IMR-90 (cell line): Measurements from ENCODE around the gene ETFDH. TPM values are rescaled to one million over a fixed set of nuclear protein-coding genes. Genes with fewer than 3 reads are reported as not detected.

ENCODE experiments used
- ATAC-seq: fragments of 200-7000 bp; cut with Tn5 transposase; 2 replicates; pipeline ENCODE4 v1.9.1; 2020; ENCODE audit warnings: low read depth, mild to moderate bottlenecking, moderate library complexity
- BruUV-seq: library from RNA; stranded (reverse); fragments of 400-500 nt; replicated peaks from 2 replicates; lab custom pipeline; 2021; lab: Mats Ljungman, UMichigan
- CTCF ChIA-PET: fragments of 300-600 bp; formaldehyde crosslinking; extraction: SDS; loops from one replicate; lab custom pipeline; 2021; ENCODE audit warnings: antibody characterized with exemption; lab: Yijun Ruan, JAX
- POLR2A ChIA-PET: fragments of 300-600 bp; sonication (Branson Sonifier 250); formaldehyde crosslinking; loops from one replicate; lab custom pipeline; 2022; ENCODE audit warnings: antibody characterized with exemption; ENCODE audit not compliant: unreplicated experiment; lab: Charles Lee
- DNase-seq: peaks from one replicate; pipeline ENCODE4 v3.0.0; 2013
- H2AFZ ChIP-seq: replicated peaks from 2 replicates; pipeline ENCODE3; 2013; ENCODE audit warnings: low read length, mild to moderate bottlenecking; ENCODE audit not compliant: poor library complexity
- H2AK5ac ChIP-seq: 2 replicates; pipeline ENCODE4 v1.6.1; 2013; ENCODE audit warnings: low read depth, low read length, inconsistent platforms
- H2AK9ac ChIP-seq: replicated peaks from 2 replicates; pipeline ENCODE3; 2013; ENCODE audit warnings: mild to moderate bottlenecking, low read depth, low read length, moderate library complexity; ENCODE audit not compliant: poor library complexity
- H2BK120ac ChIP-seq: 2 replicates; pipeline ENCODE4 v1.6.1; 2013; ENCODE audit warnings: low read depth, low read length, inconsistent platforms
- H2BK15ac ChIP-seq: 3 replicates; pipeline ENCODE4 v1.6.1; 2013; ENCODE audit warnings: low read depth, low read length, inconsistent platforms
- H2BK20ac ChIP-seq: 2 replicates; pipeline ENCODE4 v1.6.1; 2013; ENCODE audit warnings: low read depth, mild to moderate bottlenecking, inconsistent platforms, low read length, moderate library complexity
- H2BK5ac ChIP-seq: 2 replicates; pipeline ENCODE4 v1.6.1; 2013; ENCODE audit warnings: mild to moderate bottlenecking, low read depth, low read length, inconsistent platforms; ENCODE audit not compliant: poor library complexity, severe bottlenecking
- H3K14ac ChIP-seq: replicated peaks from 2 replicates; pipeline ENCODE4 v1.6.1; 2013; ENCODE audit warnings: low read depth, low read length, inconsistent platforms
- H3K18ac ChIP-seq: 2 replicates; pipeline ENCODE4 v1.6.1; 2013; ENCODE audit warnings: low read depth, low read length, control low read depth
- H3K23ac ChIP-seq: 2 replicates; pipeline ENCODE4 v1.6.1; 2013; ENCODE audit warnings: low read depth, low read length, inconsistent platforms
- H3K27ac ChIP-seq: 2 replicates; pipeline ENCODE4 v1.5.1; 2013; ENCODE audit warnings: mild to moderate bottlenecking, control low read depth, low read length; ENCODE audit not compliant: insufficient read depth
- H3K27me3 ChIP-seq: 2 replicates; pipeline ENCODE4 v1.6.1; 2013; ENCODE audit warnings: low read length; ENCODE audit not compliant: control insufficient read depth, insufficient read depth
- H3K36me3 ChIP-seq: 2 replicates; pipeline ENCODE4 v1.6.1; 2013; ENCODE audit warnings: low read length, mixed read lengths; ENCODE audit not compliant: control insufficient read depth, insufficient read depth
- H3K4ac ChIP-seq: 2 replicates; pipeline ENCODE4 v1.6.1; 2013; ENCODE audit warnings: low read depth, low read length, inconsistent platforms
- H3K4me1 ChIP-seq: 2 replicates; pipeline ENCODE4 v1.6.1; 2013; ENCODE audit warnings: low read length, mixed read lengths; ENCODE audit not compliant: control insufficient read depth, insufficient read depth
- H3K4me2 ChIP-seq: 2 replicates; pipeline ENCODE4 v1.6.1; 2013; ENCODE audit warnings: low read depth, mild to moderate bottlenecking, control low read depth, low read length, moderate library complexity
- H3K4me3 ChIP-seq: 2 replicates; pipeline ENCODE4 v1.5.1; 2013; ENCODE audit warnings: low read depth, mild to moderate bottlenecking, control low read depth, low read length, moderate library complexity; ENCODE audit not compliant: insufficient read depth
- H3K56ac ChIP-seq: 2 replicates; pipeline ENCODE4 v1.6.1; 2013; ENCODE audit warnings: low read length, inconsistent platforms; ENCODE audit not compliant: insufficient read depth; ENCODE audit errors: extremely low read depth
- H3K79me1 ChIP-seq, 2 experiments: 2 replicates each; pipeline ENCODE4 v1.6.1; 2013; ENCODE audit warnings: low read length in 2 of 2, inconsistent platforms in 1 of 2, low read depth in 1 of 2
- H3K9ac ChIP-seq: 2 replicates; pipeline ENCODE4 v1.6.1; 2013; ENCODE audit warnings: low read depth, low read length, control low read depth
- H3K9me1 ChIP-seq: 2 replicates; pipeline ENCODE4 v1.6.1; 2013; ENCODE audit warnings: low read length, inconsistent platforms; ENCODE audit not compliant: insufficient read depth
- H3K9me3 ChIP-seq: 2 replicates; pipeline ENCODE4 v1.6.1; 2013; ENCODE audit warnings: low read length; ENCODE audit not compliant: control insufficient read depth, insufficient read depth
- H4K20me1 ChIP-seq: 2 replicates; pipeline ENCODE4 v1.6.1; 2013; ENCODE audit warnings: low read length, inconsistent platforms; ENCODE audit not compliant: insufficient read depth
- H4K5ac ChIP-seq: 2 replicates; pipeline ENCODE4 v1.6.1; 2013; ENCODE audit warnings: mild to moderate bottlenecking, low read depth, low read length, control low read depth
- H4K8ac ChIP-seq, 2 experiments: 2 replicates each; pipeline ENCODE4 v1.6.1; 2013; ENCODE audit warnings: low read depth in 2 of 2, low read length in 2 of 2, control low read depth in 1 of 2, inconsistent platforms in 1 of 2
- H4K91ac ChIP-seq: 2 replicates; pipeline ENCODE4 v1.6.1; 2013; ENCODE audit warnings: low read depth, low read length, inconsistent platforms; ENCODE audit not compliant: insufficient read depth
- CHD1 ChIP-seq: IDR thresholded peaks from 2 replicates; pipeline ENCODE4 v1.6.1; 2012; ENCODE audit warnings: low read depth, low read length, improper control_type of control experiment
- FOS ChIP-seq: fragments of 150-350 bp; IDR thresholded peaks from 2 replicates; pipeline ENCODE4 v1.6.1; 2016; ENCODE audit warnings: low read depth, low read length
- MXI1 ChIP-seq: IDR thresholded peaks from 2 replicates; pipeline ENCODE4 v1.6.1; 2012; ENCODE audit warnings: low read depth, mild to moderate bottlenecking, low read length, moderate library complexity, borderline replicate concordance
- POLR2A ChIP-seq: IDR thresholded peaks from 2 replicates; pipeline ENCODE4 v1.6.1; 2012; ENCODE audit warnings: mild to moderate bottlenecking, low read depth, low read length
- WGBS, 2 experiments: methylation state at CpG; one replicate each; pipeline versions ENCODE4 v1.1.5 to v1.1.7; 2013; ENCODE audit warnings: missing lambda C conversion rate in 2 of 2; ENCODE audit not compliant: insufficient read length in 1 of 2; ENCODE audit errors: extremely low coverage in 2 of 2; 5-methylcytosine and 5-hydroxymethylcytosine counted together
- dilution Hi-C: fragments of 300-500 bp; cut with HindIII; formaldehyde crosslinking; loops from one replicate; pipeline ENCODE4 v1.14.3; 2018; ENCODE audit warnings: low sequenced_read_pairs; ENCODE audit not compliant: unreplicated experiment
- in situ Hi-C: fragments of 300-500 bp; cut with MboI; formaldehyde crosslinking; loops from 3 replicates; pipeline ENCODE4 v1.14.3; 2019; ENCODE audit warnings: low sequenced_read_pairs, inconsistent platforms, mixed read lengths
- intact Hi-C: fragments of 100-400 bp; cut with micrococcal nuclease; formaldehyde crosslinking; loops from 2 replicates; pipeline ENCODE4 v1.10.0; 2022
- polyA plus RNA-seq, 3 experiments: library from polyadenylated mRNA; depleted of rRNA; stranded (reverse); fragments of >200 nt; gene quantifications; 2 replicates each; pipeline ENCODE4 v1.2.3, GENCODE V29; 2012; ENCODE audit warnings: low replicate concordance in 1 of 3
- total RNA-seq: library from RNA; depleted of rRNA; stranded (reverse); fragments of >200 nt; gene quantifications from 2 replicates; pipeline ENCODE4 v1.2.3, GENCODE V29; 2012
- TF ChIP-seq, protein P1 (sequence below): fragments of 150-350 bp; IDR thresholded peaks from 2 replicates; pipeline ENCODE4 v1.6.1; 2017; ENCODE audit warnings: mild to moderate bottlenecking, antibody characterized with exemption, low read length, low read depth

Gene ETFDH
- total and polyA plus RNA-seq, 2 of the 4 experiments (the other 2 are of a cell fraction): 14.0 to 19.1 TPM

DNA sequence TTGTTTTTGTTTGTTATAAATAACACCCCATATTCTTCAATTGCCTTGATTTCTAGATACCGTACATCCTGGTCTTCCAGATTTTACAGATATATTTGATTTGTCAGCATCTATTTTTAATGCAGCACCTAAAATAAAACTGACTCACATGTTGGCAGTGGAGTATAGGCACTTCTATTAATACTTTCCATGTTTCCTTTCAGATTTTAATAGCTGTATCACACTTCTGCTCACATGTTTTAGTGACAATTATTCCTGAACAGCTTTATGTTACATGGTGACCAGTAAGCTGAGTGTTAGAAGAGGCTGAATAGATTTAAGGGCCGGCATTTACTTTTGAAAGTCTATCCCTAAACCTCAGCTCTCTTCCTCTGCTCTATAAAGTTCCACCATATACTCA is 46.6 kb upstream of the ETFDH start:
- H4K5ac ChIP-seq: no peak overlapping the region
- no peak overlapping the region for H3K4me3 ChIP-seq
- H3K36me3 ChIP-seq: no peaks in the 10 kb centered on the region
- no peak overlapping the region for H2BK120ac ChIP-seq
- no peak overlapping the region for H3K18ac ChIP-seq
- in situ Hi-C loops (loop anchor here (25.0 kb wide), 1 partner anchor 638 kb away; no protein-coding TSS in a partner anchor), dilution Hi-C loops (no loop called here), intact Hi-C loops (loop anchor here (1.0 to 5.0 kb wide), 4 partner anchors 215 to 633 kb away; no protein-coding TSS in a partner anchor)
- no peak overlapping the region for H2BK15ac ChIP-seq
- H2BK5ac ChIP-seq: no peak overlapping the region
- DNase-seq (no peak), ATAC-seq (no peak)
- no peak overlapping the region for H2AK9ac ChIP-seq
- H3K14ac ChIP-seq: no peak overlapping the region
- BruUV-seq: no TSS peak
- no peak overlapping the region for H2AK5ac ChIP-seq
- no peaks in the 10 kb centered on the region for H3K4me1 ChIP-seq
- CTCF ChIA-PET: interaction anchor here (0.6 to 2.7 kb wide), 5 partner anchors 30 to 371 kb away, joined by 3 to 11 read pairs (median 3); no protein-coding TSS in a partner anchor
- H3K27me3 ChIP-seq: no peaks in the 10 kb centered on the region; the same call in 1 of the 2 replicates
- no peak overlapping the region for H3K4me2 ChIP-seq
- no peak overlapping the region for H2BK20ac ChIP-seq
- no peaks in the 10 kb centered on the region for H4K20me1 ChIP-seq
- H3K56ac ChIP-seq: no peak overlapping the region
- H3K4ac ChIP-seq: no peak overlapping the region
- TF ChIP-seq FOS (no peak), POLR2A (no peak), CHD1 (no peak), MXI1 (no peak)
- TF ChIP-seq, protein P1, sequence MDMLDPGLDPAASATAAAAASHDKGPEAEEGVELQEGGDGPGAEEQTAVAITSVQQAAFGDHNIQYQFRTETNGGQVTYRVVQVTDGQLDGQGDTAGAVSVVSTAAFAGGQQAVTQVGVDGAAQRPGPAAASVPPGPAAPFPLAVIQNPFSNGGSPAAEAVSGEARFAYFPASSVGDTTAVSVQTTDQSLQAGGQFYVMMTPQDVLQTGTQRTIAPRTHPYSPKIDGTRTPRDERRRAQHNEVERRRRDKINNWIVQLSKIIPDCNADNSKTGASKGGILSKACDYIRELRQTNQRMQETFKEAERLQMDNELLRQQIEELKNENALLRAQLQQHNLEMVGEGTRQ: no peak
- no peak overlapping the region for H4K91ac ChIP-seq
- POLR2A ChIA-PET: no interaction called here
- no peaks in the 10 kb centered on the region for H3K9me3 ChIP-seq
- WGBS, 2 experiments: no CpG with 5 or more reads among the region's 2 CpGs
- H2AFZ ChIP-seq: no peak overlapping the region
- no peaks in the 10 kb centered on the region for H3K79me1 ChIP-seq
- no peak overlapping the region for H3K23ac ChIP-seq
- H3K27ac ChIP-seq: no peak overlapping the region
- no peaks in the 10 kb centered on the region for H3K9me1 ChIP-seq
- no peak overlapping the region for H3K9ac ChIP-seq
- H4K8ac ChIP-seq: no peak overlapping the region
